Measurements from ENCODE around the gene SIT1. TPM values are rescaled to one million over a fixed set of nuclear protein-coding genes. Genes with fewer than 3 reads are reported as not detected.
A peak's percentile ranks its signal among the peaks of the same experiment; 100 is the strongest.

The SIT1 gene
- polyA plus RNA-seq, 3 donors, result 0.27 to 0.36 TPM; not detected in 1

DNA sequence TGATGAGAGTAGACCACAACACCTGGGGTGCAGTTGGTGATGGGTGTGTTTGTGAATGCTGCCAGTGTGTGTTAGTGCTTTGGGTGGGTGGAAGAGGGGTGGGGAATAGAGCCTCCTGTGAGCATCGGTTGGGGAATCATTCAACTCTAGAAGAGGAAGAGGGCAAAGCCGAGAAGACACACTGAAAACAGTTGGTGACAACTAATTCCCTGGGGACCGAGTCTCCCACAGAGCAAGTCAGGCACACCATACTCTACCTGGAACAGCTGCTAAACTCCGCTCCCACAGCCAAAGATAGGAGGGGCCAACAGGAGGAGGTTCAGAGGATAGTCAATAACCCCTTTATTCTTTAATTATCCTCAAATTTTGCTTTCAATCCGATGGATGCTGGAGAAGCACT lies 15.8 kb upstream of the SIT1 start:
- TF ChIP-seq, protein P1, sequence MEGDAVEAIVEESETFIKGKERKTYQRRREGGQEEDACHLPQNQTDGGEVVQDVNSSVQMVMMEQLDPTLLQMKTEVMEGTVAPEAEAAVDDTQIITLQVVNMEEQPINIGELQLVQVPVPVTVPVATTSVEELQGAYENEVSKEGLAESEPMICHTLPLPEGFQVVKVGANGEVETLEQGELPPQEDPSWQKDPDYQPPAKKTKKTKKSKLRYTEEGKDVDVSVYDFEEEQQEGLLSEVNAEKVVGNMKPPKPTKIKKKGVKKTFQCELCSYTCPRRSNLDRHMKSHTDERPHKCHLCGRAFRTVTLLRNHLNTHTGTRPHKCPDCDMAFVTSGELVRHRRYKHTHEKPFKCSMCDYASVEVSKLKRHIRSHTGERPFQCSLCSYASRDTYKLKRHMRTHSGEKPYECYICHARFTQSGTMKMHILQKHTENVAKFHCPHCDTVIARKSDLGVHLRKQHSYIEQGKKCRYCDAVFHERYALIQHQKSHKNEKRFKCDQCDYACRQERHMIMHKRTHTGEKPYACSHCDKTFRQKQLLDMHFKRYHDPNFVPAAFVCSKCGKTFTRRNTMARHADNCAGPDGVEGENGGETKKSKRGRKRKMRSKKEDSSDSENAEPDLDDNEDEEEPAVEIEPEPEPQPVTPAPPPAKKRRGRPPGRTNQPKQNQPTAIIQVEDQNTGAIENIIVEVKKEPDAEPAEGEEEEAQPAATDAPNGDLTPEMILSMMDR (IDR thresholded peaks at IDR 0.05), result no peak
- Histone ChIP-seq H3K27ac (ENCODE audit: low read depth in 1 of 2, low read length in 2 of 2) (no peak overlapping the region), H3K9ac (ENCODE audit: insufficient read depth, low read length, poor library complexity, severe bottlenecking) (no peak overlapping the region), H4K20me1 (ENCODE audit: insufficient read depth, low read length) (no peaks in the 10 kb centered on the region), H3K9me3 (replicated peaks in 1 of 2; ENCODE audit: control insufficient read depth in 1 of 2, insufficient read depth in 1 of 2, low read length in 2 of 2) (no peaks in the 10 kb centered on the region), H3K4me3 (replicated peaks in 1 of 3; ENCODE audit: low read depth in 2 of 3, low read length in 3 of 3) (no peak overlapping the region), H3K79me2 (ENCODE audit: insufficient read depth, low read length) (peaks cover 28% of the 10 kb centered on the region), H3K4me1 (ENCODE audit: control insufficient read depth in 1 of 2, insufficient read depth in 2 of 2, low read length in 2 of 2) (peaks cover 23 to 39% of the 10 kb centered on the region in 2 donors), H2AFZ (ENCODE audit: insufficient read depth, low read depth, low read length, poor library complexity, severe bottlenecking) (no peak overlapping the region), H3K36me3 (replicated peaks in 1 of 2; ENCODE audit: control insufficient read depth in 1 of 2, insufficient read depth in 2 of 2, low read length in 2 of 2) (no peaks in the 10 kb centered on the region), H3K4me2 (replicated peaks; ENCODE audit: extremely low read depth, low read length, poor library complexity, severe bottlenecking) (no peak overlapping the region), H3K27me3 (ENCODE audit: control insufficient read depth in 2 of 2, insufficient read depth in 2 of 2, low read length in 2 of 2) (no peaks in the 10 kb centered on the region)
- no peak overlapping the region for H3K27ac Mint-ChIP-seq
- peaks cover 0 to 3% (median 1%) of the 10 kb centered on the region in 7 donors for H3K9me3 Mint-ChIP-seq
- H3K4me1 Mint-ChIP-seq, result peaks cover 38% of the 10 kb centered on the region
- no peak overlapping the region for H3K4me3 Mint-ChIP-seq
- DNase-seq, result no peak
- H3K27me3 Mint-ChIP-seq (ENCODE audit: low read depth in 3 of 3), result peaks cover 0 to 6% (median 3%) of the 10 kb centered on the region in 3 donors
- 80% methylated on average over 1 of the region's 5 CpGs for WGBS (ENCODE audit: insufficient coverage)
- intact Hi-C loops (cut with micrococcal nuclease), result no loop called here
- H3K36me3 Mint-ChIP-seq, result peaks cover 2 to 11% of the 10 kb centered on the region in 2 donors

DNA sequence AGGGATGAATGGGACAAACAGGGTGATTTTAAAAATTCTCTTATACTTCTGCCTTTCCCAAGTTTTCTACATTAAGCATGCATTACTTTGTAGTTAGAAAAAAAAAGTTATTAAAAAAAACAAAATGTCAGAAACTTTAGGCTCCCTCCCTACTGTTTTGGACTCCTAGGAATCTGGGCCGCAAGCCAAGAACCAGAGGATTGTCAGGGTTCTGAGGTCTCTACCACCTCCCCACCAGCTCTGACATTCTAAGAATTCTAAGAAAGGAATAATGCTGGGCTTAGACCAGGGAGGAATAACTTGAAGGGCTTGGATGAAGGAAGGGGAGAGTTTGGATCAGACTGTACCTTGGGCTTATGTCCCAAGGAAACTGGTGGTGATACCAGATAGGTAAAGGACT lies 15.3 kb upstream of the SIT1 start:
- peak overlapping the region in 1 of 2 donors; percentile 35 for H3K4me3 Mint-ChIP-seq
- Histone ChIP-seq H4K20me1 (ENCODE audit: insufficient read depth, low read length) (no peaks in the 10 kb centered on the region), H3K4me1 (ENCODE audit: control insufficient read depth in 1 of 2, insufficient read depth in 2 of 2, low read length in 2 of 2) (peaks cover 23 to 39% of the 10 kb centered on the region in 2 donors), H3K9me3 (replicated peaks in 1 of 2; ENCODE audit: control insufficient read depth in 1 of 2, insufficient read depth in 1 of 2, low read length in 2 of 2) (no peaks in the 10 kb centered on the region), H3K4me2 (replicated peaks; ENCODE audit: extremely low read depth, low read length, poor library complexity, severe bottlenecking) (no peak overlapping the region), H3K27ac (ENCODE audit: low read depth in 1 of 2, low read length in 2 of 2) (no peak overlapping the region), H3K9ac (ENCODE audit: insufficient read depth, low read length, poor library complexity, severe bottlenecking) (no peak overlapping the region), H3K36me3 (replicated peaks in 1 of 2; ENCODE audit: control insufficient read depth in 1 of 2, insufficient read depth in 2 of 2, low read length in 2 of 2) (peaks cover 1 to 3% of the 10 kb centered on the region in 2 donors), H3K79me2 (ENCODE audit: insufficient read depth, low read length) (peaks cover 31% of the 10 kb centered on the region), H3K27me3 (ENCODE audit: control insufficient read depth in 2 of 2, insufficient read depth in 2 of 2, low read length in 2 of 2) (no peaks in the 10 kb centered on the region), H3K4me3 (replicated peaks in 1 of 3; ENCODE audit: low read depth in 2 of 3, low read length in 3 of 3) (no peak overlapping the region), H2AFZ (ENCODE audit: insufficient read depth, low read depth, low read length, poor library complexity, severe bottlenecking) (no peak overlapping the region)
- no CpG with 5 or more reads among the region's 1 CpG for WGBS (ENCODE audit: insufficient coverage)
- intact Hi-C loops (cut with micrococcal nuclease), result no loop called here
- H3K27ac Mint-ChIP-seq, result no peak overlapping the region
- H3K4me1 Mint-ChIP-seq, result peaks cover 38% of the 10 kb centered on the region
- peaks cover 0 to 6% (median 3%) of the 10 kb centered on the region in 3 donors for H3K27me3 Mint-ChIP-seq (ENCODE audit: low read depth in 3 of 3)
- H3K36me3 Mint-ChIP-seq, result peaks cover 5 to 14% of the 10 kb centered on the region in 2 donors
- H3K9me3 Mint-ChIP-seq, result peaks cover 0 to 3% (median 1%) of the 10 kb centered on the region in 7 donors
- TF ChIP-seq, protein P1 (IDR thresholded peaks at IDR 0.05), result no peak
- no peak for DNase-seq
